Measurements from ENCODE around the gene ECM2.

ECM2 gene

GRCh38 chr9:92527832-92528521, 7.8 kb downstream of the ECM2 start:
- no peaks in the 10 kb centered on the region for H3K4me1 ChIP-seq (ENCODE audit: control insufficient read depth, insufficient read depth, low read length)
- no peak overlapping the region; the same call in 1 of the 2 replicates for H3K9ac ChIP-seq (ENCODE audit: low read depth, low read length)
- H3K4me3 ChIP-seq (ENCODE audit: low read depth, low read length): no peak overlapping the region
- no peaks in the 10 kb centered on the region for H3K9me3 ChIP-seq (ENCODE audit: control insufficient read depth, insufficient read depth, low read length)
- H3K27ac ChIP-seq (ENCODE audit: low read depth, low read length): no peak overlapping the region
- H3K36me3 ChIP-seq (ENCODE audit: control insufficient read depth, insufficient read depth, low read length): no peaks in the 10 kb centered on the region
- no peaks in the 10 kb centered on the region for H3K27me3 ChIP-seq (ENCODE audit: control insufficient read depth, insufficient read depth, low read length)

DNA sequence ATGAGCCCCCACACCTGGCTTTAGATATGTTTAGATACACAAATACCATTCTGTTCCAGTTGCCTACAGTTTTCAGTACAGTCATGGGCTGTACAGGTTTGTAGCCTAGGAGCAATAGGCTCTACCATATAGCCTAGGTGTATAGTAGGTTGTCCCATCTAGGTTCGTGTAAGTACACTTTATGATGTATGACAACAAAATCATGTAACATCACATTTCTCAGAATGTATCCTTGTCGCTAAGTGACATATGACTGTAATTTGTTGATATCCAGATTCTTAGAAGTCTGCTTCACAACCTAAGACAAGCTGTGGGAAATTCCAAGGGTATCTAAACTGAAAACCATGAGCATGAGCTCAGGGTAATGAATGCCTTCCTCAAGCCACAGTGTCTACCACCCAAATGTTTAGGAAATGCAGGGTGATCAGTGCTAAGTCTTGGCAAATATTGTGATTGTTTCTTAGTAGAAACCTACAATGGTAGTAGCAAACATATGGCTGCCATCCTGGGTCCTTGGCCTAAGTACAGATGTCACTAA, 8.4 kb downstream of the ECM2 start:
- Histone ChIP-seq H3K9me3 (ENCODE audit: control insufficient read depth, insufficient read depth, low read length) (no peaks in the 10 kb centered on the region), H3K4me1 (ENCODE audit: control insufficient read depth, insufficient read depth, low read length) (no peaks in the 10 kb centered on the region), H3K27me3 (ENCODE audit: control insufficient read depth, insufficient read depth, low read length) (no peaks in the 10 kb centered on the region), H3K4me3 (ENCODE audit: low read depth, low read length) (no peak overlapping the region), H3K27ac (ENCODE audit: low read depth, low read length) (no peak overlapping the region), H3K36me3 (ENCODE audit: control insufficient read depth, insufficient read depth, low read length) (no peaks in the 10 kb centered on the region), H3K9ac (ENCODE audit: low read depth, low read length) (no peak overlapping the region)

GRCh38 chr9:92525306-92525705, 10.5 kb downstream of the ECM2 start:
- Histone ChIP-seq H3K36me3 (ENCODE audit: control insufficient read depth, insufficient read depth, low read length) (no peaks in the 10 kb centered on the region), H3K27me3 (ENCODE audit: control insufficient read depth, insufficient read depth, low read length) (no peaks in the 10 kb centered on the region), H3K9me3 (ENCODE audit: control insufficient read depth, insufficient read depth, low read length) (no peaks in the 10 kb centered on the region), H3K9ac (ENCODE audit: low read depth, low read length) (no peak overlapping the region), H3K4me1 (ENCODE audit: control insufficient read depth, insufficient read depth, low read length) (no peaks in the 10 kb centered on the region), H3K4me3 (ENCODE audit: low read depth, low read length) (no peak overlapping the region), H3K27ac (ENCODE audit: low read depth, low read length) (no peak overlapping the region)

DNA sequence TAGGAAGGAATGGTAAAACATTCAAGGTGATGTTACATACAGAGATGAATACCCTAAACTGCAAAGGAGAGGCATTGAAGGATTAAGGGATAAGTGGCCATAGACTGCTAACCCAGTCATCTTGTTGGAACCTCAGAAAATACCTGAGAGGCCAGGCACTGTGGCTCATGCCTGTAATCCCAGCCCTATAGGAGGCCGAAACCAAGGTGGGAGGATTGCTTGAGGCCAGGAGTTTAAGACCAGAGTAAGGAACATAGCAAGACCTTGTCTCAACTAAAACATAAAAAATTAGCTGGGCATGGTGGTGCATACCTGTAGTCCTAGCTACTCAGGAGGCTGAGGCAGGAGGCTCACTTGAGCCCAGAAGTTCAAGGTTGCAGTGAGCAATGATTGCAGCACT, 10.9 kb downstream of the ECM2 start:
- Histone ChIP-seq H3K36me3 (ENCODE audit: control insufficient read depth, insufficient read depth, low read length) (no peaks in the 10 kb centered on the region), H3K9ac (ENCODE audit: low read depth, low read length) (no peak overlapping the region), H3K27ac (ENCODE audit: low read depth, low read length) (no peak overlapping the region), H3K4me3 (ENCODE audit: low read depth, low read length) (no peak overlapping the region), H3K9me3 (ENCODE audit: control insufficient read depth, insufficient read depth, low read length) (no peaks in the 10 kb centered on the region), H3K27me3 (ENCODE audit: control insufficient read depth, insufficient read depth, low read length) (no peaks in the 10 kb centered on the region), H3K4me1 (ENCODE audit: control insufficient read depth, insufficient read depth, low read length) (no peaks in the 10 kb centered on the region)

- H3K9ac ChIP-seq (ENCODE audit: low read depth, low read length): no peak overlapping the region
- no peak overlapping the region for H3K27ac ChIP-seq (ENCODE audit: low read depth, low read length)
- H3K4me3 ChIP-seq (ENCODE audit: low read depth, low read length): no peak overlapping the region
- H3K36me3 ChIP-seq (ENCODE audit: control insufficient read depth, insufficient read depth, low read length): no peaks in the 10 kb centered on the region
- H3K27me3 ChIP-seq (ENCODE audit: control insufficient read depth, insufficient read depth, low read length): no peaks in the 10 kb centered on the region
- no peaks in the 10 kb centered on the region for H3K4me1 ChIP-seq (ENCODE audit: control insufficient read depth, insufficient read depth, low read length)
- no peaks in the 10 kb centered on the region for H3K9me3 ChIP-seq (ENCODE audit: control insufficient read depth, insufficient read depth, low read length)
Observed at GRCh38 chr9:92522983-92523970, 12.5 kb downstream of the ECM2 start.

- H3K27ac ChIP-seq (ENCODE audit: low read depth, low read length): no peak overlapping the region
- no peaks in the 10 kb centered on the region for H3K9me3 ChIP-seq (ENCODE audit: control insufficient read depth, insufficient read depth, low read length)
- no peak overlapping the region for H3K9ac ChIP-seq (ENCODE audit: low read depth, low read length)
- H3K4me3 ChIP-seq (ENCODE audit: low read depth, low read length): no peak overlapping the region
- no peaks in the 10 kb centered on the region for H3K36me3 ChIP-seq (ENCODE audit: control insufficient read depth, insufficient read depth, low read length)
- H3K4me1 ChIP-seq (ENCODE audit: control insufficient read depth, insufficient read depth, low read length): peaks cover 9% of the 10 kb centered on the region
- H3K27me3 ChIP-seq (ENCODE audit: control insufficient read depth, insufficient read depth, low read length): no peaks in the 10 kb centered on the region
Observed at GRCh38 chr9:92520837-92521236, 15.0 kb downstream of the ECM2 start.

GRCh38 chr9:92518199-92518598, 17.6 kb downstream of the ECM2 start:
- H3K27ac ChIP-seq (ENCODE audit: low read depth, low read length): no peak overlapping the region
- no peak overlapping the region for H3K9ac ChIP-seq (ENCODE audit: low read depth, low read length)
- H3K36me3 ChIP-seq (ENCODE audit: control insufficient read depth, insufficient read depth, low read length): no peaks in the 10 kb centered on the region
- H3K4me3 ChIP-seq (ENCODE audit: low read depth, low read length): no peak overlapping the region
- H3K9me3 ChIP-seq (ENCODE audit: control insufficient read depth, insufficient read depth, low read length): no peaks in the 10 kb centered on the region
- H3K4me1 ChIP-seq (ENCODE audit: control insufficient read depth, insufficient read depth, low read length): peaks cover 9% of the 10 kb centered on the region
- H3K27me3 ChIP-seq (ENCODE audit: control insufficient read depth, insufficient read depth, low read length): no peaks in the 10 kb centered on the region

GRCh38 chr9:92517046-92517445, 18.7 kb downstream of the ECM2 start:
- Histone ChIP-seq H3K4me3 (ENCODE audit: low read depth, low read length) (no peak overlapping the region), H3K9me3 (ENCODE audit: control insufficient read depth, insufficient read depth, low read length) (no peaks in the 10 kb centered on the region), H3K27ac (ENCODE audit: low read depth, low read length) (peak overlapping the region; percentile 0), H3K36me3 (ENCODE audit: control insufficient read depth, insufficient read depth, low read length) (no peaks in the 10 kb centered on the region), H3K27me3 (ENCODE audit: control insufficient read depth, insufficient read depth, low read length) (no peaks in the 10 kb centered on the region), H3K9ac (ENCODE audit: low read depth, low read length) (no peak overlapping the region), H3K4me1 (ENCODE audit: control insufficient read depth, insufficient read depth, low read length) (peaks cover 9% of the 10 kb centered on the region)

GRCh38 chr9:92516521-92516920, 19.3 kb downstream of the ECM2 start:
- H3K4me1 ChIP-seq (ENCODE audit: control insufficient read depth, insufficient read depth, low read length): peaks cover 9% of the 10 kb centered on the region
- H3K36me3 ChIP-seq (ENCODE audit: control insufficient read depth, insufficient read depth, low read length): no peaks in the 10 kb centered on the region
- H3K27me3 ChIP-seq (ENCODE audit: control insufficient read depth, insufficient read depth, low read length): no peaks in the 10 kb centered on the region
- H3K9me3 ChIP-seq (ENCODE audit: control insufficient read depth, insufficient read depth, low read length): no peaks in the 10 kb centered on the region
- peak overlapping the region; percentile 0 for H3K27ac ChIP-seq (ENCODE audit: low read depth, low read length)
- H3K9ac ChIP-seq (ENCODE audit: low read depth, low read length): no peak overlapping the region
- H3K4me3 ChIP-seq (ENCODE audit: low read depth, low read length): no peak overlapping the region

GRCh38 chr9:92514635-92515034, 21.2 kb downstream of the ECM2 start:
- Histone ChIP-seq H3K27me3 (ENCODE audit: control insufficient read depth, insufficient read depth, low read length) (no peaks in the 10 kb centered on the region), H3K9ac (ENCODE audit: low read depth, low read length) (no peak overlapping the region), H3K36me3 (ENCODE audit: control insufficient read depth, insufficient read depth, low read length) (no peaks in the 10 kb centered on the region), H3K27ac (ENCODE audit: low read depth, low read length) (no peak overlapping the region), H3K9me3 (ENCODE audit: control insufficient read depth, insufficient read depth, low read length) (no peaks in the 10 kb centered on the region), H3K4me1 (ENCODE audit: control insufficient read depth, insufficient read depth, low read length) (peaks cover 9% of the 10 kb centered on the region), H3K4me3 (ENCODE audit: low read depth, low read length) (no peak overlapping the region)

- Histone ChIP-seq H3K9ac (ENCODE audit: low read depth, low read length) (no peak overlapping the region), H3K9me3 (ENCODE audit: control insufficient read depth, insufficient read depth, low read length) (no peaks in the 10 kb centered on the region), H3K4me3 (ENCODE audit: low read depth, low read length) (no peak overlapping the region), H3K27ac (ENCODE audit: low read depth, low read length) (no peak overlapping the region), H3K4me1 (ENCODE audit: control insufficient read depth, insufficient read depth, low read length) (peaks cover 9% of the 10 kb centered on the region), H3K36me3 (ENCODE audit: control insufficient read depth, insufficient read depth, low read length) (no peaks in the 10 kb centered on the region), H3K27me3 (ENCODE audit: control insufficient read depth, insufficient read depth, low read length) (no peaks in the 10 kb centered on the region)
Observed at GRCh38 chr9:92513349-92513748, 22.4 kb downstream of the ECM2 start.

Data from HUES48 (cell line).